Measurements from ENCODE around the gene SEMA4A. TPM values are rescaled to one million over a fixed set of nuclear protein-coding genes. Genes with fewer than 3 reads are reported as not detected.

Gene SEMA4A
- total RNA-seq, 2 experiments from 2014 or later: 9.4 to 10.1 TPM

DNA sequence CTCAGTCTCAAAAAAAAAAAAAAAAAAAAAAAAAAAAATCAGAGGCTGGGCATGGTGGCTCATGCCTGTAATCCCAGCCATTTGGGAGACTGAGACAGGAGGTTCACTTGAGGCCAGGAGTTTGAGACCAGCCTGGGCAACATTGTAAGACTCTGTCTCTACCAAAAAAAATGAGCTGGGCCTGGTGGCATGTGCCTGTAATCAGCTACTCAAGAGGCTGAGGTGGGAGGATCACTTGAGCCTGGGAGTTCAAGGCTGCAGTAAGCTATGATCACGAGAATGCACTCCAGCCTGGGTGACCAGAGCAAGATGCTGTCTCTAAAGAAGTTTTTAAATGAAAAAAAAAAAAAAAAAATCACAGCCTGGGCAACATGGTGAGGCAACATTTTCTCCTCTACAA lies 10.3 kb downstream of the SEMA4A start:
- Mint-ChIP-seq H3K36me3 (ENCODE audit: low read depth) (peaks cover 4% of the 10 kb centered on the region), H3K9me3 (no peaks in the 10 kb centered on the region), H3K27ac (no peak overlapping the region), H3K4me1 (ENCODE audit: low read depth) (peaks cover 26% of the 10 kb centered on the region), H3K27me3 (no peaks in the 10 kb centered on the region), H3K4me3 (peak overlapping the region; percentile 20)
- H3K9me3 ChIP-seq (ENCODE audit: control insufficient read depth in 1 of 2, insufficient read depth in 1 of 2, low read length in 2 of 2): no peaks in the 10 kb centered on the region
- no peaks in the 10 kb centered on the region for H3K27me3 ChIP-seq (ENCODE audit: control insufficient read depth in 1 of 2, insufficient read depth in 2 of 2, low read length in 2 of 2)
- no peak for ATAC-seq (ENCODE audit: poor library complexity)
- POLR2A ChIA-PET: interaction anchor here (0.6 to 1.7 kb wide), 4 partner anchors 8 to 49 kb away, joined by 3 to 7 read pairs (median 4); partner anchors contain the start of gene PMF1
- TF ChIP-seq, protein P1, sequence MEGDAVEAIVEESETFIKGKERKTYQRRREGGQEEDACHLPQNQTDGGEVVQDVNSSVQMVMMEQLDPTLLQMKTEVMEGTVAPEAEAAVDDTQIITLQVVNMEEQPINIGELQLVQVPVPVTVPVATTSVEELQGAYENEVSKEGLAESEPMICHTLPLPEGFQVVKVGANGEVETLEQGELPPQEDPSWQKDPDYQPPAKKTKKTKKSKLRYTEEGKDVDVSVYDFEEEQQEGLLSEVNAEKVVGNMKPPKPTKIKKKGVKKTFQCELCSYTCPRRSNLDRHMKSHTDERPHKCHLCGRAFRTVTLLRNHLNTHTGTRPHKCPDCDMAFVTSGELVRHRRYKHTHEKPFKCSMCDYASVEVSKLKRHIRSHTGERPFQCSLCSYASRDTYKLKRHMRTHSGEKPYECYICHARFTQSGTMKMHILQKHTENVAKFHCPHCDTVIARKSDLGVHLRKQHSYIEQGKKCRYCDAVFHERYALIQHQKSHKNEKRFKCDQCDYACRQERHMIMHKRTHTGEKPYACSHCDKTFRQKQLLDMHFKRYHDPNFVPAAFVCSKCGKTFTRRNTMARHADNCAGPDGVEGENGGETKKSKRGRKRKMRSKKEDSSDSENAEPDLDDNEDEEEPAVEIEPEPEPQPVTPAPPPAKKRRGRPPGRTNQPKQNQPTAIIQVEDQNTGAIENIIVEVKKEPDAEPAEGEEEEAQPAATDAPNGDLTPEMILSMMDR (IDR thresholded peaks at IDR 0.05): no peak
- DNase-seq: peak in 1 of 14 experiments; percentile 26
- H3K4me1 ChIP-seq (ENCODE audit: insufficient read depth, low read length): peaks cover 15% of the 10 kb centered on the region
- CTCF ChIA-PET: interaction anchor here (0.7 to 0.8 kb wide), 2 partner anchors 11 to 22 kb away, joined by 4 to 7 read pairs; no protein-coding TSS in a partner anchor
- H3K4me3 ChIP-seq (ENCODE audit: low read length): no peak overlapping the region
- intact Hi-C loops (cut with DNase I, micrococcal nuclease): no loop called here
- no peak overlapping the region for H3K27ac ChIP-seq (ENCODE audit: low read depth in 1 of 2, low read length in 2 of 2)
- no peaks in the 10 kb centered on the region for H3K36me3 ChIP-seq (ENCODE audit: insufficient read depth, low read length)

DNA sequence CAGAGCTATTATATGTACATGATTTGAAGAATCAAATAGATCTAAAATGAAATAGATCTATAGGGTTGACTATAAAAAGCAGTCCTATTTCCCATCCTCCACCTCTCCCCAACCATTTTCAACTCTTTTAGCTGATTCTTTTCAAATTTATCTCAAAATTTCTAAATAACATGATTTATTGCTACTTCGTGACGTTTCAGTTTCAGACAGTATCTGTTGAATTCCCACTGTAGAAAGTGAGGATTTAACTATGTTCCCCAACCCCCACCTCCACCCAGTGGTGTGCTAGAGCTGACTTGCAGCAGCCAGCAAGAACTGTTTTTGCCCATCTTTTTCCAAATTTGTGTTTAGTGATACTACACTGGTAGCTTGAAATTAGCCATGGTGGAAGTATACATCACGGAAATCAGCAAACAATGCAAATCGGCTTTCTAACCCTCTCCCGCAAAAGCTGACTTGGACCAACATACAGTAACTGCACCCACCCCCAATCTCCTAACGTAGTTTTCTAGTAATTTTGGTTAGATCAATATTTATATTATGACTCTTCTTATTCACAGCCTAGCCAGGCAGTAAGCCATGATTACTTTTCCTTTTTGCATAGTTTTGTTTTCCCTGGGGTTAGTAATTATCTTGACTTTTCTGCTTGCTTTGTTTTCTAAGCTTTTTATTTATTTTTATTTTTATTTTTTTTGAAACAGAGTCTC lies 10.9 kb downstream of the SEMA4A start:
- no peaks in the 10 kb centered on the region for H3K9me3 Mint-ChIP-seq
- DNase-seq (no peak), ATAC-seq (ENCODE audit: poor library complexity) (no peak)
- H3K4me3 Mint-ChIP-seq: peak overlapping the region; percentile 20
- no peak overlapping the region for H3K27ac Mint-ChIP-seq
- no peak overlapping the region for H3K27ac ChIP-seq (ENCODE audit: low read depth in 1 of 2, low read length in 2 of 2)
- H3K4me1 ChIP-seq (ENCODE audit: insufficient read depth, low read length): peaks cover 13% of the 10 kb centered on the region
- ChIA-PET POLR2A (interaction anchor here (0.6 to 1.7 kb wide), 4 partner anchors 9 to 48 kb away, joined by 3 to 7 read pairs (median 4); partner anchors contain the start of gene PMF1), CTCF (interaction anchor here (0.7 to 1.5 kb wide), 4 partner anchors 10 to 68 kb away, joined by 3 to 7 read pairs (median 4); no protein-coding TSS in a partner anchor)
- intact Hi-C loops (cut with DNase I, micrococcal nuclease): no loop called here
- peaks cover 4% of the 10 kb centered on the region for H3K36me3 Mint-ChIP-seq (ENCODE audit: low read depth)
- no peaks in the 10 kb centered on the region for H3K36me3 ChIP-seq (ENCODE audit: insufficient read depth, low read length)
- peaks cover 21% of the 10 kb centered on the region for H3K4me1 Mint-ChIP-seq (ENCODE audit: low read depth)
- no peaks in the 10 kb centered on the region for H3K27me3 ChIP-seq (ENCODE audit: control insufficient read depth in 1 of 2, insufficient read depth in 2 of 2, low read length in 2 of 2)
- H3K9me3 ChIP-seq (ENCODE audit: control insufficient read depth in 1 of 2, insufficient read depth in 1 of 2, low read length in 2 of 2): no peaks in the 10 kb centered on the region
- H3K27me3 Mint-ChIP-seq: no peaks in the 10 kb centered on the region
- TF ChIP-seq, protein P1 (IDR thresholded peaks at IDR 0.05): no peak
- no peak overlapping the region for H3K4me3 ChIP-seq (ENCODE audit: low read length)

DNA sequence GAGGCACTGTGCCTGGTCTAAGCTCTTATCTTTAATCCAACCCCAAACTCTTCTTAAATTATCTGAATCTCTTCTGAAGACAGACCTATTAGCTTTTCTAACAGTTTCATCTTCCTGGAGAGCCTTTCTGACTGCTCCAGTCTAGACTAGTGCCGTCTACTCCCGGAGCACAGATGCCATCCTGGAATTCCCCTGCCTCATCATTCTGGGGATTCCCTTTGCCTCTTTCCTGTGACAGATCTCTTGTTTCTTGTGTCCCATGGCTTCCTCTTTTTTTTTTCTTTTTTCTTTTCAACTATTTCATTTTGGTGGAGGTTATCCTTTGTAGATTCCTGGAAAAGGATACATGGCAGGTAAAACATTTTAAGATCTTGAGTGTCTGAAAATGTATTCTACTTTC lies 11.7 kb downstream of the SEMA4A start:
- Mint-ChIP-seq H3K27me3 (no peaks in the 10 kb centered on the region), H3K4me3 (no peak overlapping the region), H3K36me3 (ENCODE audit: low read depth) (peaks cover 4% of the 10 kb centered on the region), H3K4me1 (ENCODE audit: low read depth) (peaks cover 14% of the 10 kb centered on the region), H3K9me3 (no peaks in the 10 kb centered on the region), H3K27ac (no peak overlapping the region)
- POLR2A ChIA-PET: interaction anchor here (1.4 to 1.7 kb wide), 2 partner anchors 9 to 48 kb away, joined by 5 to 7 read pairs; partner anchors contain the start of gene PMF1
- intact Hi-C loops (cut with DNase I, micrococcal nuclease): no loop called here
- ATAC-seq (ENCODE audit: poor library complexity): no peak
- Histone ChIP-seq H3K27me3 (ENCODE audit: control insufficient read depth in 1 of 2, insufficient read depth in 2 of 2, low read length in 2 of 2) (no peaks in the 10 kb centered on the region), H3K4me3 (ENCODE audit: low read length) (no peak overlapping the region), H3K36me3 (ENCODE audit: insufficient read depth, low read length) (no peaks in the 10 kb centered on the region), H3K4me1 (ENCODE audit: insufficient read depth, low read length) (peaks cover 12% of the 10 kb centered on the region), H3K27ac (ENCODE audit: low read depth in 1 of 2, low read length in 2 of 2) (no peak overlapping the region), H3K9me3 (ENCODE audit: control insufficient read depth in 1 of 2, insufficient read depth in 1 of 2, low read length in 2 of 2) (no peaks in the 10 kb centered on the region)
- peak in 2 of 14 experiments; percentile 71 to 82 for DNase-seq
- CTCF ChIA-PET: interaction anchor here (1.1 to 1.5 kb wide), 2 partner anchors 60 to 68 kb away, joined by 3 read pairs; no protein-coding TSS in a partner anchor
- TF ChIP-seq, protein P1 (IDR thresholded peaks at IDR 0.05): no peak
